Measurements from ENCODE around the gene EPM2A. TPM values are rescaled to one million over a fixed set of nuclear protein-coding genes. Genes with fewer than 3 reads are reported as not detected.

The EPM2A gene
- total RNA-seq, 1 experiment from 2014 or later: 5.7 TPM

- H3K4me1 ChIP-seq (ENCODE audit: control insufficient read depth, insufficient read depth, low read length): no peaks in the 10 kb centered on the region
- no peaks in the 10 kb centered on the region; the same call in 1 of the 2 replicates for H3K36me3 ChIP-seq (ENCODE audit: control insufficient read depth, insufficient read depth, low read length)
- POLR2A ChIA-PET: no interaction called here
- TF ChIP-seq TCF7L2 (IDR thresholded peaks at IDR 0.05; ENCODE audit: low read depth, low read length) (no peak), REST (IDR thresholded peaks at IDR 0.05; ENCODE audit: insufficient read depth in 1 of 2, low read depth in 2 of 2, low read length in 1 of 2) (no peak), POLR2AphosphoS5 (IDR thresholded peaks at IDR 0.05; ENCODE audit: low read depth, low read length) (no peak)
- no peak overlapping the region for H3K4me3 ChIP-seq (ENCODE audit: low read depth in 2 of 2, low read length in 2 of 2)
- ATAC-seq (no peak), DNase-seq (ENCODE audit: low read depth, low spot score) (no peak)
- intact Hi-C loops (cut with micrococcal nuclease; ENCODE audit: unreplicated experiment) (no loop called here), in situ Hi-C loops (cut with HindIII; ENCODE audit: low pct_unique_long_range_greater_than_20kb, low sequenced_read_pairs) (no loop called here)
- CTCF ChIA-PET: no interaction called here
- no peaks in the 10 kb centered on the region for H3K9me3 ChIP-seq (ENCODE audit: control insufficient read depth, insufficient read depth, low read depth, low read length)
- no TSS peak for BruUV-seq (replicated peaks)
- H3K27ac ChIP-seq (ENCODE audit: low read length): no peak overlapping the region
- no peaks in the 10 kb centered on the region for H3K27me3 ChIP-seq (ENCODE audit: control insufficient read depth, insufficient read depth, low read length)
Observed at GRCh38 chr6:145603991-145604390, 131.3 kb downstream of the EPM2A start.

- Histone ChIP-seq H3K36me3 (ENCODE audit: control insufficient read depth, insufficient read depth, low read length) (no peaks in the 10 kb centered on the region; the same call in 1 of the 2 replicates), H3K4me1 (ENCODE audit: control insufficient read depth, insufficient read depth, low read length) (no peaks in the 10 kb centered on the region), H3K4me3 (ENCODE audit: low read depth in 2 of 2, low read length in 2 of 2) (no peak overlapping the region), H3K27ac (ENCODE audit: low read length) (no peak overlapping the region), H3K9me3 (ENCODE audit: control insufficient read depth, insufficient read depth, low read depth, low read length) (no peaks in the 10 kb centered on the region), H3K27me3 (ENCODE audit: control insufficient read depth, insufficient read depth, low read length) (no peaks in the 10 kb centered on the region)
- in situ Hi-C loops (cut with HindIII; ENCODE audit: low pct_unique_long_range_greater_than_20kb, low sequenced_read_pairs): no loop called here
- no peak for TF ChIP-seq CTCF (IDR thresholded peaks at IDR 0.05)
- TF ChIP-seq REST (IDR thresholded peaks at IDR 0.05; ENCODE audit: insufficient read depth in 1 of 2, low read depth in 2 of 2, low read length in 1 of 2): no peak
- TF ChIP-seq SIN3A (IDR thresholded peaks at IDR 0.05; ENCODE audit: borderline replicate concordance, insufficient read depth, low read depth, low read length): no peak
- no peak for TF ChIP-seq TCF7L2 (IDR thresholded peaks at IDR 0.05; ENCODE audit: low read depth, low read length)
- no peak for TF ChIP-seq POLR2AphosphoS5 (IDR thresholded peaks at IDR 0.05; ENCODE audit: low read depth, low read length)
- DNase-seq (ENCODE audit: low read depth, low spot score): no peak
- ChIA-PET POLR2A (no interaction called here), CTCF (no interaction called here)
- no peak for ATAC-seq
- intact Hi-C loops (cut with micrococcal nuclease; ENCODE audit: unreplicated experiment): no loop called here
- BruUV-seq (replicated peaks): no TSS peak
Observed at GRCh38 chr6:145603424-145603833, 131.9 kb downstream of the EPM2A start.
